Right hindlimb (tissue), 1 donor: ENCODE results near the gene SHPK.

Experiments
- DNase-seq: peaks from one replicate; pipeline ENCODE4 v3.0.0-alpha.2; 2018

SHPK gene

DNA sequence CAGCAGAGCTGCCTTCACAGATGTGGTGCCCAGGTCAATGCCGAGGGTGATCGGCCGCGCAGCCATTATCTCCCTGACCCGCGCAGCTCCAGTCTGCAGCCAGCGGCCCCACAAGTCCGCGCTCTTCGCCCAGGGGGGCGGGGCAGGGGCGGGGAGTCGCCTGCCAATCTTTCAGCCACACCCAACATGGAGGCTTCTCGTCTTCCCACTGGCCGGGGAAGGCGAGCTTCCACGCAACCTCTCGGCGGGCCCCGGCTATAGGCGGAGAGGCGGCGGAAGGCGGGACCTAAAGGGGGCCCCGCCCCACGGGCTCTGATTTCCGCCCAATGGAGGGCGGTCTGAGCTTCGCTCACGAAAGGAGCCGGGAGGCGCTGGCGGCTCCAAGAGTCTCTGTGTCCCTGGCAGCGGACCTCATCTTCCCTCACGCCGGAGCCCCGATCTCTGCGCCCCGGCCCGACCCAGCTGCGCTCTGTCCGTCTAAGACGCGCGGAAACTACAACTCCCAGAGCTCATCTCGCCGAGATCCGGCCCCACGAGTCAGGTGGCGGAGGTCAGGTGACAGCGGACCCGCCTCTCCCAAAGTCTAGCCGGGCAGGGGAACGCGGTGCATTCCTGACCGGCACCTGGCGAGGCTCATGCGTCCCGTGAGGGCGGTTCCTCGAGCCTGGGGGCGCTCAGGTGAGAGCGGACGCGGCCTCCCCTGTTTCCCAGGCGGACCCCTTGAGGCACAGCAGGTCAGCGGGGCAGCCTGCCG lies at the start of gene SHPK, which contains the start of gene CTNS:
SHPK (minus strand) TSS at position 97 of the 754 bp plus-strand sequence; CDS start at position 66, 31 bp downstream.
CTNS (plus strand) TSS at position 607 of the 754 bp plus-strand sequence. CDS start 3,447 bp downstream, outside the sequence.
- DNase-seq: peak; percentile 98

DNA sequence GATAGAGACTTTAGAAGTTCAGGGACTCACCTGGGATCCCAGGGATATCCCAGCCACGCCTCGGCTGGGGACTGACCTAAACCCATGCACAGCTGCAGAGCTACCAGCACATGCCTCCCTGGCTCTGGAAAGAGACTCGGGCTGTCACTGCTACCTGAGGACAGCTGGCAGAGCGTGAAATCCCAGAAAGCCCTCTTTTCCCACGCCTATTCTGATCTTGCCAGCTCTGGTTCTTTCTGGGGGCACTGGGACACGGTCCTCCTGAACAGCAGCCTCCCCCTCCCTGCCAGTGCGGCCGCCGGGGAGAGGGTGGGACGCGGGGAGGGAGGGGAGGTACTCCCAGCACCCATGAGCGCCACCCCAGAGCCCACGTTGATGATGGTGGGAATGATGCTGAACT lies 49.1 kb upstream of the SHPK start:
- no peak for DNase-seq

DNA sequence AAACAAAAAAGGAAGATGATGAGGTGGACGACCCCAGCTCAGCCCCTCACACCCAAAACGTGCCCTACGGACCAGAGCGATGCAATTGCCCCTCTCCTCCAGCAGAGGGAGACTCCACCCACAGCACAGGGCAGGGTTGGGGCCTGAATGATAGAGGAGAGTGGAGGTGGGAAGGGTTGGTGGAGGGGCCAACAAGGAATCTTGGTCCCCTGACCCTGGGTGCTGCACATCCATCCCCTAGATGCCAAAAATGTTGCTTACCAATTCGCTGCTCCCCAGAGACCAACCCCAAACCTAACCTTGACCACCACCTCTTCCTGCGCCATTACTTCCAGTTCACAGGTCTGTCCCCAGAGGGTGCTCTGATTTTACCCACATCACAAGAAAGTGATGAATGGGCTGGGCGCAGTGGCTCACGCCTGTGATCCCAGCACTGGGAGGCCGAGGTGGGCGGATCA lies 47.0 kb upstream of the SHPK start:
- no peak for DNase-seq

GRCh38 chr17:3682033-3682432 lies 46.0 kb upstream of the SHPK start:
- DNase-seq: no peak

DNA sequence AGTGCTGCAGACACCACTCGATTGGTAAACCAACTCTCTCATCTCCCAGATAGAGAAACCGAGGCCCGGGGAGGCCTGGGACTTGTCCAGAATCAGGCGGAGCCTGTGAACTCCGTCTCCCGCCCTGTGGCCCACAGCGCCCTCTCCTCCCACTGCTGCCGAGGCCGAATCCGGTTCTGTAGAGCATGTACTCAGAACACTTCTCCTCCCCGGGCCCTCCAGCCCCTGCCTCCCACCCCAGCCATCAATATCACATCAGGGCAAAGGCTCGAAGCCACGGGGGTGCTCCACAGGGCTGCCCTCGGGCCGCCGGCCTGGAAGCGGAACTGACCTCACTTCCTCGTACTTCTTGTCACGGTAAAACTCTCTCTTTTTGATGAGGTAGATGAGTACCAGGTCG lies 45.5 kb upstream of the SHPK start:
- no peak for DNase-seq

GRCh38 chr17:3681057-3681456 lies 45.0 kb upstream of the SHPK start:
- no peak for DNase-seq

DNA sequence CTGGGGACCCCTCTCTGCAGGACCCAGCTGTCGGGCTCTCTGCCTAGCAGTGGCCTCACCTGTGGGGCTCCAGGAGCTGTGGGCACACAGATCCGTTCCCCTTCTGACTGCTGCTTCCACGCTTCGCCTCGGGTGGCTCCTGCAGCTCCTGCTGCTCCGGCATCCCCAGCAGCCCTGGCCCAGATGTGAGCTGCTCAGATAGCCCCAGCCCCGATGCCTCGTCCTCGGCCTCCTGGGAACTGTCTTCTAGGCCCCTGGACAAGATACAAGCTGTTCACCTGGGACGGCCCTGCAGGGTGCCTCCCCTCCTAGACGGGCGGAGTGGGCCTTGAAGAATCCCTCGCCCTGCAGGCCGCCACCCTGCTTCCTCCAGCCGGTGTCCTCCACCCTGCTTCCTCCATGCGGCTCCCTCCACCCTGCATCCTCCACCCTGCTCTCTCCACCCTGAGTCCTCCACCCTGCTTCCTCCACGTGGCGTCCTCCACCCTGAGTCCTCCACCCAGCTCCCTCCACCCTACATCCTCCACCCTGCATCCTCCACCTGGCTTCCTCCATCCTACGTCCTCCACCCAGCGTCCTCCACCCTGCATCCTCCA lies 43.6 kb upstream of the SHPK start:
- no peak for DNase-seq

- DNase-seq: no peak
Observed at GRCh38 chr17:3678821-3679530, 42.9 kb upstream of the SHPK start.

- DNase-seq: no peak
Observed at GRCh38 chr17:3678095-3678820, 42.2 kb upstream of the SHPK start.

- no peak for DNase-seq
Observed at GRCh38 chr17:3675886-3676285, 39.8 kb upstream of the SHPK start.

GRCh38 chr17:3672571-3672970 lies 36.5 kb upstream of the SHPK start:
- no peak for DNase-seq

DNA sequence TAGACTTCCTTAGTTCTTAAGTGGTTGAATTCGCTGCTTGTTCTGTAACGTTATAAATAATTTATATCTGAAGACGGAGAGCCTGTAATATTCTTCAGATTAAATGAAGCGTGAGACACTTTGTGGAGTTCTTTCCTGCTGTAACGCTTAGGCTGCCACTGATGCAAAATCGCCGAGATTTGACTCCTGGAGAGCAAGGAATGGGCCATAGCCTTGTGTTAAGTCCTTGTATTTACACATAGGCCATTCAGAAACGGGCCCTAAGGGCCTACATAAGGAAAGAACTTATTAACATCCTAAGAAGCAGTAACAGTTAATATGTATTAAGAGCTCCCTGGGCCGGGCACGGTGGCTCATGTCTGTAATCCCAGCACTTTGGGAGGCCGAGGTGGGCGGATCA lies 33.5 kb upstream of the SHPK start:
- no peak for DNase-seq

- no peak for DNase-seq
Observed at GRCh38 chr17:3669085-3669347, 33.0 kb upstream of the SHPK start.

DNA sequence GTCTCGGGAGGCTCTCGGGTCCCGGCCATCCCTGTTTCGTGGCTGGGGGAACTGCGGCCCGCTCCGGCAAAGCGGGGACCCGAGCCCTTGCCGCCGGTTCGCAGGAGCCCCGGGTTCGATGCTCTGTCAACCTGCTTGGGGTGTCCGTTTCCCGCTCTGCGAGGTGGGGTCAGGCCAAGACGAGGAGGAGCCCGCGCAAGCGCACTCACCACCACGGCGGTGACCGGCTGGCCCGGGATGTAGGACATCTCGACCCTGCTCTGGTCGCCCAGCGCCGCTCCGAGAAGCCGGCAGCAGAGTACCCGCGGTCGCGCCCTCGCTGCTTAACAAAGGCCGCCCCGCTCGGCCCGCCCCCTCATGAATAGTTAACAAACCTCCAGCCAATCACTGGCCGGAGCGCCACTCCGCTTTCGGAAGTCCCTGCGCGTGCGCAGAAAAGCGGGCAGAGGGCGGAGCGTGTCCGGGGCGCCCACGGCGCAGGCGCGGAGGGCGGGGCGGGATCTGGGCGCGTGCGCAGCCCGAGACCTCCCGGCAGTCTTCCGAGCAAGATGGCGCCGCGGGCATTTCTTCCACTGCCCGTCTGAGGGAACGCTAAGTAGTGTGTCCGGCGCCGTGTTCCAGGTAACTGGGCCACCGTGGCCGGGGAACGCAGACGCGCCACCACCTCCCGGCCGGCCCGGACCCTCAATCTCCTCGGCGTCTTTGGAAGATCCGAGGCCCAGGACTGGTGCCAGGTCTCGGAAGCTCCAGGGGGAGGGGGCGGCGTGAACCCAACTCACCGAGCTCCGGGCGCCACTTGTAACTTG lies 32.4 kb upstream of the SHPK start, which contains the start of the genes EMC6 and TAX1BP3:
EMC6 (plus strand) TSS at position 534 of the 806 bp plus-strand sequence. CDS start 335 bp downstream, outside the sequence.
TAX1BP3 (minus strand) TSS at position 300 of the 806 bp plus-strand sequence; CDS start at position 248, 52 bp downstream.
- DNase-seq: peak; percentile 99

GRCh38 chr17:3667366-3668278 lies 31.6 kb upstream of the SHPK start:
- peak; percentile 96 for DNase-seq

- DNase-seq: no peak
Observed at GRCh38 chr17:3666516-3666915, 30.5 kb upstream of the SHPK start.

DNA sequence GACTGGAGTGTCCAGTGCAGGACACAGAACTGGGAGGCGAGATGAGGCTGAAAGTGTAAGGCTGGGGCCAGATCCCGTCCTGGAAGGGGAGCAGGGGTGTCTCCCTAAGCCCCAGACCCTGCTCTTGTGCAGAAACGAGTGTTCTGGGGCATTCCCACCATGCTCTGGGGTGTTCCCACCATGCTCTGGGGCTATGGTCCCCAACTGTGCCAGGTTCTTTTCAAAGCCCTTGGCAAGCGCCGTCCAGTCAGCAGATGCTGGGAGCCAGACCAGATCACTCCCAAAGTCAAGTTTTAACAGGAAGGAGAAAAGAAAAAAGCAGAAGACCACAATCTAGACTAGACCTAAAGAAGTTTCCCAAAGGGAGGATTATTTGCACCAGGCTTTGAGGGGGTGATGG lies 29.8 kb upstream of the SHPK start:
- no peak for DNase-seq

DNA sequence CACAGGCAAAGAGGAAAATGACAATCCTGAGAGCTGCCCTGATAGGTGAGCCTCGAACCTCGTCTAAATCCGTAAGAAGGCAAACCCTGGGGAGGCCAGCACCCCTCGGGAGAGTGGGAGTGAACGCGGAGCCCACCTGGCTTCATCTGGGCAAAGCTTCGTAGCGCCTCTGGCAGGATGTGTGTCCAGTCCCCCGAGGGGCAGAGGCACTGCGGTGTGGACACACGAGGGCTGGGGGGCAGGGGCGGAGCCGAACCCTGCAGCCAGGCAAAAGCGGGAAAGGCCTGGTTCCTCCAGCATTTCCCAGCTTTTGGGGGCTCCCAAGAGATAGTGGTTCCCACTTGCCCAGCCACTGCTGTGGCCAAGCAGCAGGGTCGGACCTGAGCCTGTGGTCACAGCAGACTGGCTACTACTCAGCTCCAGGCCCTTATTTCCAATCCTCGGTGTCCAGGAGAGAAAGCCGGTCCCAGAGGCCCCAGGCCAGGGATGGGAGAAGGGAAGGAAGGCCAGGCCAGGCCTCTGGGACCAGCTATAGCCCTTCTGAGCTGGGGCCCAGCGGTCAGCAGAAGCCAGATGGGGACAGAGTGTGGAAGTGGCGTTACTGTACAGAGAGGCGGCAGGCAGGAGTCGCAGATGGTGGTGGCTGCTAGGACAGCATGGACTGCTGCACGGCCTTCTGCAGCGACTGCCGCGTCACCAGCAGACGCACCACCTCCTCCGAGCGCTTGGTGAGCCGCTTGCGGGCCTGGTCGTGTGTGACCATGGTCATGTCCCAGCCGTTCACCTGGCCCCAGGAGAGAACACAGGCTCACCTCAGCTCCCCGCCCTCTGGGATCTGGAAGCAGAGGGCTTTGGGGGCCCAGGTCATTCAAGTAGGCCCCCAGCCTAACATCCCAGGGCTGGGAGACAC lies 27.3 kb upstream of the SHPK start:
- no peak for DNase-seq

DNA sequence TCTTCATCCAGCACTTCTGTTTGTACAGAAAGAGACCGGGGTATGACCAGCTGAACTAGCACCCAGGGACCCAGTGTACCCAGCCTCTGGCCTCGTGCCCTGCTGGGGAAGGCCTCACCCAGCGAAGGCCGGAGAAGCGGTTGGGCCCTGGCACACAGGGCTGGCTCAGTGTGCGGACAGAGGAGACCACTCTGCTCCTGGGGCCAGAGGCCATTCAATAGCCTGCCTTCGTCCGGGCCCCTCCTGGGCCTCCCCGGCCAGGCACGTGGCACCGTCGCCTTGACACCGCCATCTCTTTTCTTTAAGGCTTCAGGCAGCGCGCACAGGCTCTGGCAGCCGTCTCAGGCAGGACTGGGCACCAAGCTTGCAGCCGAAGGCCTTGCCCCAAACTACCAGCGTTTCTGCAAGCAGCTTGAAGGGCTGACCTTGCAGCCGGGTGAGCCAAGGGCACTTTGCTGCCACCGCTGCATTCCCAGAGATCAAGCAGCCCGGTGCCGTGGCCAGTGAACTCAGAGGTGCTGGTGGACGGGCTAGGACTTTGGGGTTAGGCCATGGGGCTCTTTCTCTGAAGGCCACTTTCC lies 24.4 kb upstream of the SHPK start:
- DNase-seq: no peak
